Activated naive CD4-positive, alpha-beta T cell treated with anti-CD3 and anti-CD28 coated beads, Interleukin-2, amount 50 U/mL, for 16 hours (primary cell): ENCODE measurements around the gene STPG4.
"Not testable (repeated sequence)": the region's sequence is repeated elsewhere in the genome, so short reads cannot be mapped to it uniquely, and the experiment has no call there.

Experiments
- DNase-seq: peaks from one replicate; pipeline ENCODE4 v3.0.0-alpha.2; 2020

Gene STPG4, protein sequence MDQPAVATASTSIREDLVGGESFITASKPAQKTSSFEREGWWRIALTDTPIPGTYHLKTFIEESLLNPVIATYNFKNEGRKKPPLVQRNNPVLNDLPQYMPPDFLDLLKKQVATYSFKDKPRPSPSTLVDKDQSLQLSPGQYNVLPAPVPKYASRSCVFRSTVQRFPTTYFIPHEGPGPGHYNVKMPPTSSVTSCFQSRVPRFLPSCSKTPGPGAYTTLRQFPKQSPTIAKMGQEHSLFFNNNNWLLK

GRCh38 chr2:47155091-47155876 lies at the start of gene STPG4:
Gene STPG4 (minus strand): TSS chr2:47155308. CDS start chr2:47155251, 57 bp downstream.
- no peak for DNase-seq

- DNase-seq = no peak
Measured at GRCh38 chr2:47204691-47205090, 49.6 kb upstream of the STPG4 start.

- DNase-seq = no peak
Measured at GRCh38 chr2:47203995-47204394, 48.9 kb upstream of the STPG4 start.

DNA sequence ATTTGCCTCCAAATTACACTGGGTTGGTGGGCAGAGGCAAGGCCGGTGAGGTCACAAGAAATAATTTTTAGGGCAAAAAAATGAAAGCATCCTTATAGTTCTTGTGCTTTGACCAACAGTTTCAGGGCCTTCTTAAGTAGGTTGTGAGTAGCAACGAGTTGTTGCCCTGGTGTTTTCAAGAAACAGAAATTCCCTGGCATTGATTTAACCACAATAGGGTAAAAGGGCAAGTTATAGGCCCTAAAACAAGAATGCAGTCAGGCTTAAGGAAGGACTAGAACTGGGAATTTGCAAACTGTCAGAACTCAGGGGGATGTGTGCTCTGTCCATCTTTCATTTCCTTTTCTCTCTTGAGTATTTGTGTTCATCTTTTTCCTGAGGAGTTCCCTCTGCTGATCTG lies 46.1 kb upstream of the STPG4 start:
- no peak for DNase-seq

GRCh38 chr2:47198985-47199451 lies 43.9 kb upstream of the STPG4 start:
- no peak for DNase-seq

DNA sequence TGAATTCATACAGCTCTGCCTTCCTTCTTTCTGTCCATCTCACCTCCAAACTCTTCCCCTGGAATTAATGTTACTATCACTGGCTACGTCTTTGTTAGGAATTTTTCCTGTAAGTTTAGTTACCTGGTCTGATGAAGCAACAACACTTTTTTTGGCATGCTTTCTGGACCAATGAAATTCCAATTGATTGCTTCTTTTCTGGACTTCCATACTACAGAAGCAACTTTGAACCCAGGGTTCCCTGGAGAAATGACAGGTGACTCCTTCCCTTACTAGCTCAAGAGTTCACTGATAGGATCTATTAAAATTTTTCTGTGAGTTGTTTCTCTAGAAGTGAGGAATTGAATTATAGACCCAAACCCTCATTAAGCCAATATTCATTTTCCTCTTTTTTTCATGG lies 41.4 kb upstream of the STPG4 start:
- no peak for DNase-seq

GRCh38 chr2:47196046-47196445 lies 40.9 kb upstream of the STPG4 start:
- no peak for DNase-seq

DNA sequence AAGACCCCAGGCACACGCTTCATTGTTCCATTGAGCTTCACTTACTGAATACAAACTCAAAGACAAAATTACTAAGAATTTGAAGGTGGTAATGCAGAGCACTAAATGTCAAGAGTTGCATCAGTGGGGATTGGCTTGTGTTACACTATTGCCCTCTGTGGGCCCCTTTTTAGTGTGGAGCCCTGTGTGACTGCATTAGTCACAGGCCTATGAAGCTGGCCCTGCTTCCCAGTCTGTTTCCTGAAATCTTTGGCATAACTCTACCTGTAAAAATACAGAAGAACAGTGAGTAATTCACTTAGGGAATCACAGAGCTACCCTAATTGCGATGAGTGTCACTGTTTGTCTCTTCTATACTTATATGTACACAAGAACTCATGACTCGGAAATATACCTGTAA lies 40.0 kb upstream of the STPG4 start:
- DNase-seq = no peak

DNA sequence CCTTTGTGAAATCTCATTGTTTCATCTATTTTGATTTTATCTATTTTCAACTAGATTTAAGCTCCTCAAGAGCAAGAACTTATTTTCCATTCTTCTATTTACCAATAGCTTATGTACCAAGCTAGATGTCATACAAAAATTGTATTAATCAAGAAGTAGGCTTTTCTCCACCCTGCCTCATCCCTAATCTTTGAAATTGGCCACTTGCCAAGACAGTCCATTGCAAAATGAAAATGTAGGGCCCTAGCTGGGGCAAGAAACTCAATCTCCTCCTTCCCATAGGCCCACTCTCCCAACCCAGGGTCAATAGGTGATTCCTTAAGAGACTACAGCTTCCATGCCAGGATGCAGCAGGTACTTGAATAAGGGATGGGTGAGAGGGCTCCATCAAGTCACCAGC lies 39.3 kb upstream of the STPG4 start:
- DNase-seq = no peak

GRCh38 chr2:47193607-47194006 lies 38.5 kb upstream of the STPG4 start:
- no peak for DNase-seq

- DNase-seq = no peak
Measured at GRCh38 chr2:47190188-47190881, 35.2 kb upstream of the STPG4 start.

DNA sequence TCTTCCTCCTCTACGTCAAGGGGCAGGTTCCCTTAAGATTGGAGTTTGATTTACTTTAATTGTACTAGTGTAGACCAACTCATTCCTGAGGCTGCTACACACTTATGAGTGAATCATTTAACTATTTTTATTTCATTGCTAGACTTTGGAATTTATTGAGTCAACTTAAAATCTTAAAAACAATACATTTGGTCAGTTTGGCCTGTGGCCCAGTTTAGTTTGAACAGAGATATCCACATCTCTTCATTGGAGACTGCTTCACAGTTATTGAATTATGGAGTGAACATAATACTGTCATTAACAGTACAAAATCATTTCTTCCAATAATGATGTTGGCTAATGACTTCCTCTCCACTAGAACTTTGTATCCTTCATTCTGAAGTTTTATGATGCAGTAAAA lies 34.5 kb upstream of the STPG4 start:
- DNase-seq = no peak

- no peak for DNase-seq
Measured at GRCh38 chr2:47187069-47187468, 32.0 kb upstream of the STPG4 start.

- DNase-seq = no peak
Measured at GRCh38 chr2:47186351-47186750, 31.2 kb upstream of the STPG4 start.

GRCh38 chr2:47185098-47185497 lies 30.0 kb upstream of the STPG4 start:
- not testable (repeated sequence) for DNase-seq

DNA sequence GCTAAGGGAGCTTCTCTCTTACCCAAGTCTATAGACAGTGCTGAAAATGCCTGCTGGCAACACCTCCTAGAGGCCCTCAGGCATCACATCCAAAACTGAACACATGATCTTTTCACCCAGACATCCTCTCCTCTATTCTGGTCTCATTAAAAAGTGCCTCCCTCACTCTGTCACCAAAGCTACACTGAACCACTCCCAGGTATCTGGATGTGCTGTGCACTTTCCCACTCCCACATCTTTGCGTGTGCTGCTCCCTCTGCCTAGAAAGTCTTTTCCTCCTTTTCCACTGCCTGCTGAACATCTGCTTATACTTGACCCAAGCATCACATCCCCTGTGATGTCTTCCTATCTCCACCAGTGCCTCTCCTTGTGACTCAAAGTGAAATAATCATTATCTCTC lies 26.1 kb upstream of the STPG4 start:
- DNase-seq = no peak

- no peak for DNase-seq
Measured at GRCh38 chr2:47180531-47180930, 25.4 kb upstream of the STPG4 start.

- DNase-seq = no peak
Measured at GRCh38 chr2:47179388-47179787, 24.3 kb upstream of the STPG4 start.

GRCh38 chr2:47178341-47178740 lies 23.2 kb upstream of the STPG4 start:
- DNase-seq = no peak

- no peak for DNase-seq
Measured at GRCh38 chr2:47177043-47177565, 22.0 kb upstream of the STPG4 start.

GRCh38 chr2:47174733-47175361 lies 19.7 kb upstream of the STPG4 start:
- DNase-seq = no peak

DNA sequence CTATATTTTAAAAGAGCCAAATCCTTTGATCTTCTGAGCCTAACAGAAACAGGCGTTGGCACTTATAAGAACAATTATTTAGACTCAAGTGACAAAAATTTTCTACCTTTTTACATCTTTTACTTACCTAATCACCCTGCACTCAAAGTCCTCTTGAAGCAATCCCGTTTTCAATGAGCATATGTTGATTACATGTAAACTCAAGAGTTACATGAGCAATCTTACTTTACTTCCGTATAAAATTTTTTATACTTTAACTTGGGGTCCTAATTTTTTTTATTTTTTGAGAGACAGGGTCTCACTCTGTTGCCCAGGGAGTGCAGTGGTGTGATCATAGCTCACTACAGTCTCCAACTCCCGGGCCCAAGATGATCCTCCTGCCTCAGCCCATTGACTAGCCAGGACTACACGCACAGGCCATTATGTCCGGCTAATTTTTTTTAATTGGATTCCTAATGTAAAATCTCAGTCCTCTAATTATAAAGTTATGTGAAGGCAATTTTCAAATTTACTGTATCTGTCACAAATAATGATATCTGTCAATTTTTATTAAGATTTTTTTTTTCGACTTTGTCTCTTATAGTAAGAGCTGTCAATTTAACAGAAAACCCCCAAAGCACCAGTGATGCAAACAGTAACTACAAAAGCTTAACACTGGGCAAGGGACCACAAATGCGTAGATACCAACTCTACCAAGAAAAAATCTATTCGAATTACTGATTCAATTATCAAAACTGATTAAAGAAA lies 19.1 kb upstream of the STPG4 start:
- no peak for DNase-seq
